MG63 (cell line): ENCODE measurements around the gene YJU2. TPM values are rescaled to one million over a fixed set of nuclear protein-coding genes. Genes with fewer than 3 reads are reported as not detected.
"Not testable (repeated sequence)": the region's sequence is repeated elsewhere in the genome, so short reads cannot be mapped to it uniquely, and the experiment has no call there.

Source experiments
- DNase-seq: peaks from one replicate; pipeline ENCODE4 v3.0.0-alpha.2; 2020
- H3K27me3 ChIP-seq: fragments of 250-450 bp; sonication (Bioruptor Pico); 2 replicates; pipeline ENCODE4 v1.5.1; 2020; ENCODE audit warnings: mild to moderate bottlenecking, moderate library complexity
- H3K36me3 ChIP-seq: fragments of 250-450 bp; sonication (Bioruptor Pico); 2 replicates; pipeline ENCODE4 v1.5.1; 2020; ENCODE audit warnings: mild to moderate bottlenecking, moderate library complexity
- H3K4me3 ChIP-seq: fragments of 250-450 bp; sonication (Bioruptor Pico); 2 replicates; pipeline ENCODE4 v1.5.1; 2020; ENCODE audit warnings: mild to moderate bottlenecking, moderate library complexity
- H3K9me3 ChIP-seq: fragments of 250-450 bp; sonication (Bioruptor Pico); 2 replicates; pipeline ENCODE4 v1.5.1; 2020; ENCODE audit warnings: mild to moderate bottlenecking, moderate library complexity
- total RNA-seq: library from RNA; depleted of rRNA; stranded (reverse); fragments of >200 nt; shearing (Covaris generic); gene quantifications from 2 replicates; pipeline ENCODE4 v1.2.3, GENCODE V29; 2014; ENCODE audit warnings: low replicate concordance

Gene YJU2
- total RNA-seq, 1 experiment from 2014 or later, result 26.1 TPM

DNA sequence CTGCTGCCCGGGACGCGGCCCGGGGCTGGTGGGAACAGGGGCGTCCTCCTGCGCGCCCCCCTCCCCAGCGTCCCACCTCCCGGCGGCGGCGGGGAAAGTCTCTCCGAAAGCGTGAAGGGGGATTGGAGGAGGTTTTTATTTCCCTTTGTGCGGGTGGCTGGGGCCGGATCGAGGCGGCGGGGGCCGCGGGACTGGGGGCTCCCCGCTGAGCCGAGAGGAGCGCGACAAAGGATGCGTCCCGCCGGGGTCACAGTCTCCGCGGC lies 32.3 kb downstream of the YJU2 start:
- no peak for DNase-seq

DNA sequence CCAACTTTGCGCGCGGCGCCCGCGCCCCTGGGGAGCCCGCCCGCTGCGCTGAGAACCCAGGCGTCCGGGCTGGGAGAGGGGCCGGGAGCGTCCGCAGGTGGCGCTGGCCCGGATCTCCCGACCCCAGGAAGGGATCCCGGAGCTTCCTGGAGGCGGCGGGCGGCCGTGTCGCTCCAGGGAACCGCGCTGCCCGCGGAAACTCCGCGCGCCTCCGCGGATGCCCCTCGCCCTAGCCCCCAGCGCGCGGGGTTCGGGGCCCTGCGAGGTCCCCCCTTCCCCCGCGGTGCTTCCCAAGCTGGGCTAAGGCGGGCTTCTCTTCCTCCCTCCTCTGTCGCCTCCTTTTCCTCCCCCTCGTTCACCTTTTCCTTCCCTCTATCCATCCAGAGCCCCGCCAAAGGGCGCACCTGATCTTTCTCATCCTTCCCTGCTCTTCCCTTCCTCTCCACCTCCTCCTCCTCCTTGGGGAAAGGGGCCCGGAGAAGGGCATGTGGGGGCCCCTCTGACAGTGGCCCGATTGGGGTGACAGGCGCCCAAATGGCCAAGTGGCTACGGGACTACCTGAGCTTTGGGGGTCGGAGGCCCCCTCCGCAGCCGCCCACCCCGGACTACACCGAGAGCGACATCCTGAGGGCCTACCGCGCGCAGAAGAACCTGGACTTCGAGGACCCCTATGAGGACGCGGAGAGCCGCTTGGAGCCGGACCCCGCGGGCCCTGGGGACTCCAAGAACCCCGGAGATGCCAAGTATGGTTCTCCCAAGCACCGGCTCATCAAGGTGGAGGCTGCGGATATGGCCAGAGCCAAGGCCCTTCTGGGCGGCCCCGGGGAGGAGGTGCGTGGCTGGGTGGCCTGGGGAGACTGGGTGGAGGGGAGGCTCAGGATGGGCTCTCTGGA lies 32.9 kb downstream of the YJU2 start:
- Histone ChIP-seq H3K4me3 (no peak overlapping the region), H3K27me3 (peaks cover 40% of the 10 kb centered on the region), H3K36me3 (no peaks in the 10 kb centered on the region), H3K9me3 (no peaks in the 10 kb centered on the region)
- no peak for DNase-seq

More for the DNA sequence above, 32.3 kb downstream of the YJU2 start:
- peaks cover 34% of the 10 kb centered on the region for H3K27me3 ChIP-seq
- H3K4me3 ChIP-seq, result no peak overlapping the region
- no peaks in the 10 kb centered on the region for H3K9me3 ChIP-seq
- no peaks in the 10 kb centered on the region for H3K36me3 ChIP-seq

DNA sequence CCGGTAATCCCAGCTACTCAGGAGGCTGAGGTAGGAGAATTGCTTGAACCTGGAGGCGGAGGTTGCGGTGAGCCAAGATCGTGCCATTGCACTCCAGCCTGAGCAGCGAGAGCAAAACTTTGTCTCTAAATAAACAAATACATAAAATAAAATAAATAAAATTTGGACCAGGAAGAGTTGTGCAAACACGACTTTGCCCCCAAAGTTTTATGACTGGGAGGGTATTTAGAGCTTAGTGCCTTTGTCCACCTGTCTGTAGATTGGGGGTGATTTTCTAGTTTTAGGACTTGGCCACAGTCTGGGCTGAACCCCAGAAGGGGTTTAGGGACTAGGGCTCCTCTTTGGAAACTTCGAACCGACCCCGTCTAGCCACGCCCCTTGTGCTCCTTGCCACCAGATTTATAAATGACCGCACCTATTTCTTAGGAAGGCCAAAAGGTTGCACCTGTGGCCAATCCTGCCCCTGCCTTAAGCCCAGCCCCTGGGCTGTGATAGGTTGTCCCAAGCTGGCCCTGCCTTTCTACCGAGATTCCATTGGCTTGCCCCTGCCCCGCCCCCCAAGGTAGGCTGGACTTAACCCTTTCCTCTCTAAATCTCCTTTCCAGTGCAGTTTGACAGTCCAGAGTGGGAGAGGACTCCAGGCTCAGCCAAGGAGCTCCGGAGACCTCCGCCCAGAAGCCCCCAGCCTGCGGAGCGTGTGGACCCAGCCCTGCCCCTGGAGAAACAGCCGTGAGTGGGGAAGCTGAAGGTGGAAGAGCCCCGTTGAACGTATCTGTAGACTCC lies 37.5 kb downstream of the YJU2 start:
- H3K9me3 ChIP-seq, result no peaks in the 10 kb centered on the region
- peaks cover 43% of the 10 kb centered on the region for H3K27me3 ChIP-seq
- no peaks in the 10 kb centered on the region for H3K36me3 ChIP-seq
- H3K4me3 ChIP-seq, result no peak overlapping the region
- peak; percentile 10 for DNase-seq

DNA sequence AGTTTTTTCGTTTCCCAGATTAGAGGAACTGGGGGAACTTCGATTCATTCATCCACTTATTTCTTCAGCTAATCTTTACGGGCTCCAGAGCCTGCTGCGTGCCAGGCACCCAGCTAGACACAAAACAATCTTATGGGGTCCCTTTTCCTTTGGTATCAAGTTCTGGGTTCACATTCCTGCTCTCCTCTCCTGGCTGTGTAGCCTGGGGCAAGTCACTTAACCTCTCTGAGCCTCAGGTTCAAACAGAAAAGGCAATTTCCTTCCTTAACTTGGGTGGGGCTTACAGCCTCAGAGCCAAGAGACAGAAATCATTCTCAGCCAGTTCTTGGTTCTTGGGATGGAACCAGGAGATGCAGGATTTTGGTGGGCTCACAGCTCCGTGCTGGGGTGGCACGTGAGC lies 38.1 kb downstream of the YJU2 start:
- H3K27me3 ChIP-seq, result peaks cover 37% of the 10 kb centered on the region
- DNase-seq, result no peak

DNA sequence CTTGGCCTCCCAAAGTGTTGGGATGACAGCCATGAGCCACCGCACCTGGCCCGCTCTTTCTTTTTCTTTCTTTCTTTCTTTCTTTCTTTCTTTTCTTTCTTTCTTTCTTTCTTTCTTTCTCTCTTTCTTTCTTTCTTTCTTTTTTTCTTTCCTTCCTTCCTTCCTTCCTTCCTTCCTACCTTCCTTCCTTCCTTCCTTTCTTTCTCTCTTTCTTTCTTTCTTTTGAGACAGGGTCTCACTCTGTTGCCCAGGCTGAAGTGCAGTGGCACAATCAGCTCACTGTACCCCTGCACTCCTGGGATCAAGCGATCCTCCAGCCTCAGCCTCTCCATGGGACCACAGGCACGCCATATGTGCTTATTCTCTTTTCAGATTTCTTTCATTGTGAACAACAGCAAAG lies 39.3 kb downstream of the YJU2 start:
- DNase-seq, H3K4me3 ChIP-seq, H3K36me3 ChIP-seq, H3K9me3 ChIP-seq: not testable (repeated sequence)
- H3K27me3 ChIP-seq, result peaks cover 31% of the 10 kb centered on the region

More for the DNA sequence above, 38.1 kb downstream of the YJU2 start:
- Histone ChIP-seq H3K36me3 (no peaks in the 10 kb centered on the region), H3K9me3 (no peaks in the 10 kb centered on the region), H3K4me3 (no peak overlapping the region)

DNA sequence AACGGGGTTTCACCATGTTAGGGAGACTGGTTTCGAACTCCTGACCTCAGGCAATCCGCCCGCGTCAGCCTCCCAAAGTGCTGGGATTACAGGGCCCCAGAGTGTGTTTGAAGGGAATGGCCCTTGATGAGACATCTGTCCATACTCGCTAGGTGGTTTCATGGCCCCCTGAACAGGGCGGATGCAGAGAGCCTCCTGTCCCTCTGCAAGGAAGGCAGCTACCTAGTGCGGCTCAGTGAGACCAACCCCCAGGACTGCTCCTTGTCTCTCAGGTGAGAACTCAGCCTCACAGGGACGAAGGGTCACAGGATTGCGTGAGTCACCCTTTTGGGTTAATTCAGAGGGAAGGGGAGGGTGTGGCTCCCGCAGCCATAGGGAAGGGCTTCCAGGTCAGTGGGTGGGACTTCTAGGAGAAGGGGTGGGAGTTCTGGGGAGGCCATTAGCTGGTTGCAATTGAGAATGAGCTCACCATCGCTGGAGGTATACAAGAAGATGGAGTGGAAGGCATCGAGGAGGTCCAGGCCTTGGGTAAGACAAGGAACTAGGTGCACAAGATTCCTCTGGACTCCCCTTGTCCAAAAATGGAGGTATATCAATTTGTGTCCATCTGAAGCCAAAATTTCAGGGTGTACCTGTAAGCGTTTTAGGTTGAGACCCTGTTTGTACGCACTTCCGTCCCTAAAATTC lies 41.4 kb downstream of the YJU2 start:
- DNase-seq, result no peak
- Histone ChIP-seq H3K9me3 (no peaks in the 10 kb centered on the region), H3K36me3 (no peaks in the 10 kb centered on the region), H3K4me3 (no peak overlapping the region), H3K27me3 (peaks cover 19% of the 10 kb centered on the region)

DNA sequence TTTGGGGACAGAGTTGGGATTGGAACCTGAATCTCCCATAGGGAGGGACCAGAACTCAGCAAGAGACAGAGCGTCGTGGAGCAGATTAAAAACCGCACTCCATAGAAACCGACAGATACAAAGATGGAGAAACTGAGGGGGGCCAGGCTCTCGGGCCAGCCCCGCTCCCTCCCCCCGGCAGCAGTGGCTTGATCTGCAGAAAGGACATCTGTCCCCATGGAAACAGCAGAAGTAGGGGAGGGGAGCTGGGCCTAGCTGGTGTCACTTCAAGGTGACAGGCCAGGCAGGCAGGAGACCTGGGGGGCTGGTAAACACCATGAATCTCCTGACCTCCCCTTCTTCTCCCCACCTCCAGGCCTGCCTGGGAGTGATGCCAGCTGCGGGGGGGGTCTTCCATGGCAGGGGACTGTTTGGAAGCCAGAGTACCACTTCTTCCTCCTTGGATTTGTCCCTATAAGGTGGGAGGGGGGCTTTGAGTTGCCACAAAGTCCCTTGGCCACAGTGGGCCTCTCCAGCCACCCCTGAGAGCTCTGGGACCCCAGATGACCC lies 44.4 kb downstream of the YJU2 start:
- Histone ChIP-seq H3K27me3 (no peaks in the 10 kb centered on the region), H3K9me3 (no peaks in the 10 kb centered on the region), H3K36me3 (no peaks in the 10 kb centered on the region), H3K4me3 (no peak overlapping the region)
- no peak for DNase-seq

DNA sequence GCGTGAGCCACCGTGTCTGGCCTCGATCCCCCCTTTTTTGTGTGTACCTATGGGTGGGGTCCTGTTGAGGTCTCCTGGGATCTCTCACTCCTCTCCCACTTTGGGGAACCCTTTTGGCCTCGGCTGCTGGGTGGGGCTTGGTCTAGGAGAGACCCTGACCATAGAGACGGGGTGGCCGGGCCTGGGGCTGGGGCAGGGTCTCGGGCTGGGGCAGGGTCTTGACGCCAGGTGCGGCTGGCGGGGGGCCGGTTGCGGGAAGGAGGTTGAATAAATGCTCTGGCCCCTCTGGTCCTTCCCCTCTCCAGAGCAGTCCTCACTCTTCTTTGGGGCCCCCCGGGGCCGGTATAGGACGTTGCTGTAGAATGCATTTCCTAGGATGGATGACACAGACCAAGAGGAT lies 45.6 kb downstream of the YJU2 start:
- no peaks in the 10 kb centered on the region for H3K9me3 ChIP-seq
- no peaks in the 10 kb centered on the region for H3K27me3 ChIP-seq
- no peak overlapping the region for H3K4me3 ChIP-seq
- no peaks in the 10 kb centered on the region for H3K36me3 ChIP-seq
- no peak for DNase-seq

DNA sequence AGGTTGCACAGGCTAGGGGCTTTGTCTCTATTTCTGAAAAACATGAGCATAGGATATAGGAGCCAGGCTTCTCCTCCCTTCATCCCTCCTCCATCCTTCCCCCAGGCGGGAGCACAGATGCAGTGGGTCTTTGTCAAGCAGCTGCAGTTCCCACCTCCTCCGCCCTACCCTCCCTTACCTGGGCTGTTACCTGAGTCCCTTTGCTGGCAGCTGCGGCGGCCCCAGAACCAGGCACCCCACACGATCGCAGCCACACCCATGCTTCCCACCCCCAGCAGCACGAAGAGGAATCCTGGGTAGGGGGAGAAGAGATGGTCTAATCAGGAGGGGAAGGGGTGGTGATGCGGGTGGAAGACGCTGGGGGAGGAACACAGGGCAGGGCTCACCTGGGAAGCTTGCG lies 47.5 kb downstream of the YJU2 start:
- Histone ChIP-seq H3K36me3 (no peaks in the 10 kb centered on the region), H3K27me3 (no peaks in the 10 kb centered on the region), H3K4me3 (no peak overlapping the region), H3K9me3 (no peaks in the 10 kb centered on the region)
- DNase-seq, result no peak

DNA sequence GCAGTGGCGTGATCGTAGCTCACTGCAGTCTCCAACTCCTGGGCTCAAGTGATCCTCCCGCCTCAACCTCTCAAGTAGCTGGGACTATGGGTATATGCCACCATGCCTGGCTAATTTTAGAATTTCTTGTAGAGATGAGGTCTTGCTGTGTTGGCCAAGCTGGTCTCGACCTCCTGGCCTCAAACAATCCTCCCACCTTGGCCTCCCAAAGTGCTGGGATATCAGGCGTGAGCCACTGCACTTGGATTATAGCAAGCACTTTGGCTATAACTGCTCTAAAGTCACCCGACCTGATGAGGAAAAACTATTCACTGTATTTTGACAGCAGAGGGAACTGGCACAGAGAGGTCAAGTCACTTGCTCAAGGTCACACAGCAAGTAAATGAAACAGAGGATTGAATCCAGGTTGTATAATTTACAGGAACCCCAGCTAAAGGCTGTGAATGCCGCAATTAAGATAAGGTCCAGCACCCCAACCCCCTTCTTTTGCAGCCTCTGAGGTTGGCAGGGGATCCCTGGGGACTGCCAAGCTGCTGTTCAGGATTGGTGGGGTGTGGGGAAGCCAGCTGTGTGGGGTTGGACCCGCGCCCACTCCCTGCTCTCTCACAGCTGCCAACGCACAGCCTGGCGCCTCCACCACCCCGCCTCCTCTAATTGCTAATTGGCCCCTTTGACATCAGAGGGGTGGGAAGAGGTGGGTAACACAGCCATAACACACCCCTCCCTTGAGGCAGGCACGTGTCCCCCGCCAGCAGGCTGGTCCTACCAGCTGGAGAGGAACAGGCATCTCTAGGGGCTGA lies 49.3 kb downstream of the YJU2 start:
- peak; percentile 7 for DNase-seq
- no peak overlapping the region for H3K4me3 ChIP-seq

DNA sequence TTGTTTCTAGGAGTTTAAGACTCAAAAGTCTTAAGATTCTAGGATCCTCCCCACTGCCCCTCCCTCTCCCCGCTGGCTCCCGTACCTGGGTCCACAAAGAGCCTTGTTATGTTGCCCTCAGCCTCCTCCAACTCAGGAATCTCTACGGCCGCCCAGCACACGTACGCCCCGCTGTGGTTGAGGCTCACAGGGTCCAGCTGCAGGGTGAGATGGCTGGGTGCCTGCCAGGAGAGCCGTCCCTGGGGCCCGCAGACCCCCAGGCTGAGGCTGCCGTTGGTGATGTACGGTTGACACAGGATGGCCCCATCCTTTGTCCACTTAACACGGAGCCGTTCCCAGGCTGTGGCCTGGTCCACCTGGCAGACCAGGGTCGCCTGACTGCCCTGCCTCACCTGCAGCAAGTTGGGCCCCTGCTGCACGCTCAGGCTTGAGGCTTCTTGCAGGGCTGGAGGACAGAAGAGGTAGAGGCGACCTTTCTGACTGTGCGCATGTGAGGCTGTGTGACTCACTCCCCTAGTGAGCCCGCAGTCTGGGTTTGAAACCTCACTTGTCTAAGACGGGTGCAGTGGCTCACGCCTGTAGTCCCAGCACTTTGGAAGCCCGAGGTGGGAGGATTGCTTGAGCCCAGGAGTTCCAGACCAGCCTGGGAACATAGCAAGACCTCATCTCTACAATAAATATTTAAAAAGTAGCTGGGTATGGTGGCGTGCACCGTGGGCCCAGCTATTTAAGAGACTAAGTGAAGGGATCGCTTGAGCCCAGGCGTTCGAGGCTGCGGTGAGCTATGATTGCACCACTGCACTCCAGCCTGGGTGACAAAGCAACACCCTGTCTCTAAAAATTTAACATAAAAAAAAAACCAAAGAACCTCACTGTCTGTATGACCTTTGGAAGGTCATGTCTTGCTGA lies 51.3 kb downstream of the YJU2 start:
- no peaks in the 10 kb centered on the region for H3K9me3 ChIP-seq
- no peak overlapping the region for H3K4me3 ChIP-seq
- H3K36me3 ChIP-seq, result no peaks in the 10 kb centered on the region
- H3K27me3 ChIP-seq, result no peaks in the 10 kb centered on the region
- DNase-seq, result no peak

More for the DNA sequence above, 49.3 kb downstream of the YJU2 start:
- Histone ChIP-seq H3K9me3 (no peaks in the 10 kb centered on the region), H3K36me3 (no peaks in the 10 kb centered on the region), H3K27me3 (no peaks in the 10 kb centered on the region)

DNA sequence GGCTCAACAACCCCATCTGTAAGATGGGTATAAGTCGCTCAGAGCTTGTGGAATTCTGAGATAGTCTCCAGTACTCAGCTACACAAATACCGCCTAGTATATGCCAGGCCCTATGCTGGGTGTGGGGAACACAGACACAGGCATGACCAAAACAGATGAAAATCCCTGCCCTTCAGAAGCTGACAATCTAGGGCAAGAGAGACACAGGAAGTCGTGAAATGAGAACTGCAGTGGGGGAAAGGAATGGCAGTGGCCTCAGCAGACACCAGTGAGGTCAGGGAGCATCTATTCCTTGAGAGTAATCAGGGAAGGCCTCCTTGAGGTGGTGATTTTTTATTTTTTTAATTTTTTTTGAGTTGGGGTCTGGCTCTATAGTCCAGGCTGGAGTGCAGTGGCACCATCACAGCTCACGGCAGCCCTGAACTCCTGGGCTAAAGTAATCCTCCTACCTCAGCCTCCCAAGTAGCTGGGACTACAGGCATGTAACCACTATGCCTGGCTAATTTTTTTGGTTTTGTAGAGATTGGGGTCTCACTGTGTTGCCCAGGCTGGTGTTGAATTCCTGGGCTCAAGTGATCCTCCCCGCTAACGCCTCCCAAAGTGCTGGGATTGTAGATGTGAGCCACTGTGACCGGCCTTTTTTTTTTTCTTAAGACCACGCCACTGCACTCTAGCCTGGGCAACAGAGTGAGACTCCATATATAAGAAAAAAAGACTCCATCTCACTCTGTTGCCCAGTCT lies 52.1 kb downstream of the YJU2 start:
- no peak for DNase-seq
- Histone ChIP-seq H3K4me3 (no peak overlapping the region), H3K27me3 (no peaks in the 10 kb centered on the region), H3K36me3 (no peaks in the 10 kb centered on the region), H3K9me3 (no peaks in the 10 kb centered on the region)

DNA sequence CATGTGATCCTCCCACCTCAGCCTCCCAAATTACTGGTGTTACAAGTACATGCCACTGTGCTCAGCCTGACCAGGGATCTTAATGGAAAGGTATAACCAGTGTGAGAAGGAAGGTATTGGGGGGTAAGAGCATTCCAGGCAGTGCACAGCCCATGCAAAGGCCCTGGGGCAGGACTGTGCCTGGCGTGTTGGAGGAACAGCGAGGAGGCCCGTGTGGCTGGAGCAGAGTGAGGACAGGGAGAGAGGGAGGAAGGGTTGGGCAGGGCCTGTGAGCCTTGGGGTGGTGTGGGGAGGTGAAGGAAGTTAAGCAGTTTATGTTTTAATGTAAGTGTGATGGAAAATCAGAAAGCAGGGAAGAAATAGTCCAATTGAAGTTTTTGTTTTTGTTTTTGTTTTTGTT lies 53.7 kb downstream of the YJU2 start:
- DNase-seq, result no peak
- Histone ChIP-seq H3K27me3 (no peaks in the 10 kb centered on the region), H3K4me3 (no peak overlapping the region), H3K36me3 (no peaks in the 10 kb centered on the region), H3K9me3 (no peaks in the 10 kb centered on the region)

DNA sequence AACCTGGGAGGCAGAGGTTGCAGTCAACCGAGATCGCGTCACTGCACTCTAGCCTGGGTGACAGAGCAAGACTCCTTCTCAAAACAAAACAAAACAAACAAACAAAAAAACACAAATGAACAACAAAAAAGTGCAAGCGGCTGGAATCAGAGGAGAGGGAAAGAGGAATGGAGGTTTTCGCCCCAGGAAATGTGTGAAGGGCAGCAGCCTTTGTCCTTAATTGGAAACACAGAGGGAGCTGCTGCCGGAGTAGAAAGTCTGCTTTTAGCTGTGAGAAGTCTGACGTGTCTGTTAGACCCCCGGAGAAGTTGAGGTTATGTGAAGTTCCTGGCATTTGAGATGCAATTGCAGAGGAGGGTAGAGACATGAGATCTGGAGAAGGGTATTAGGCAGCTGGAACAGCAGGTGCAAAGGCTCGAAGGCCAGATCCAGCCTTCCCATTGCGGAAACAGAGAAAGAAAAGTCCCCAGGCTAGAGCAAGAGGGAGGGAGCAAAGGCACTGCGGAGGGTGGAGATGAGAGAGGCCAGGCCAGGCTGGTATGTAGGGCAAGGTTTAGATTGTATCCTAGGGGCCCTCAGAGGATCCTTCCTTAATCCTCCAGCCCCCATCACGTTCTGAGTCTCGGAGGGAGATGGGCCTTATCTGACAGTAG lies 54.8 kb downstream of the YJU2 start:
- Histone ChIP-seq H3K27me3 (no peaks in the 10 kb centered on the region), H3K9me3 (no peaks in the 10 kb centered on the region), H3K36me3 (no peaks in the 10 kb centered on the region), H3K4me3 (no peak overlapping the region)
- no peak for DNase-seq

DNA sequence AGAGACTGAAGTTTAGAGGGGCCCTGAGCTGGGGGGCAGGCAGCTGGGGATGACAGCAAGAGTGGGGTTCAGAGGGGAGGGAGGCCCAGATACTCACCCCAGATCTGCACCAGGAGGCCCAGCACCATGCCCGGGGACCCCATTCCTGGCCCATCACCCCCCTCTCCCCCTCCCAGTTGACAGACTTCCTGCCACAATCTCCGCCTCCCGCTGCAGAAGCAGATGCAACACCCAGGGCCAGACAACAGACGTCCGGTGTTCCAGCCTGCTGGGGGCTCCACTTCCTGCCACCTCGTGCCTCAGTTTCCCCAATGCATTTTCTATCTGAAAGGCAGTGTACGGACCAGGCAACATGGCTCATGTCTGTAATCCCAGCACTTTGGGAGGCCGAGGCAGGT lies 55.4 kb downstream of the YJU2 start, which contains the start of gene TMIGD2:
Gene TMIGD2, minus strand, starts transcription at position 147 of the 398 bp plus-strand sequence. Its CDS starts 4 bp downstream, at position 143.
- Histone ChIP-seq H3K9me3 (no peaks in the 10 kb centered on the region), H3K27me3 (no peaks in the 10 kb centered on the region), H3K36me3 (no peaks in the 10 kb centered on the region), H3K4me3 (no peak within 1 kb of the TSS)
- DNase-seq, result no peak
